HFF-Myc (cell line): ENCODE data around the gene WDR49.

Experiments used
- DNase-seq: peaks from one replicate; pipeline ENCODE4 v3.0.0-alpha.2; 2011; ENCODE audit warnings: low read depth; ENCODE audit errors: extremely low read depth
- H3K4me3 ChIP-seq: replicated peaks from 2 replicates; pipeline ENCODE4 v1.5.1; 2011; ENCODE audit warnings: low read depth, mild to moderate bottlenecking, control low read depth, low read length
- TF ChIP-seq, protein P1 (sequence below): IDR thresholded peaks from 2 replicates; pipeline ENCODE4 v1.5.1; 2012; ENCODE audit warnings: mild to moderate bottlenecking, low read depth, low read length, control low read depth; ENCODE audit errors: missing control alignments

WDR49 gene

DNA sequence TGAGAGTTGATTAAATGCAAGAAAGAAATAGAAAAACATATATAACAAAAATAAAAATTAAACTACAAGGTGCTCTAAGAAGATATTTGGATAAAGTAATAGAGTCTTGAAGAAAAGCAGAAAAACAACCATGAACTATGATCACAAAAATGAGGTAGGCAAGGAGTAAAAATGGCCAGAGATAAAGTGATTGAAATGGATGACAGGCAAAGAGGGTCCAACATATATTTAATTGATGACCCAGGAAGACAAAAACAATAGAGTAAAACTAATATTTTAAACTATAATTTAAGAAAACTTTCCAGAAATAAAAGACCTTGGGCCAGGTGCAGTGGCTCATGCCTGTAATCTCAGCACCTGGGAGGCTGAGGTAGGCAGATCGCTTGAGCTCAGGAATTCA is 22.1 kb upstream of the WDR49 start:
- no peak for DNase-seq
- H3K4me3 ChIP-seq: no peak overlapping the region
- TF ChIP-seq, protein P1, sequence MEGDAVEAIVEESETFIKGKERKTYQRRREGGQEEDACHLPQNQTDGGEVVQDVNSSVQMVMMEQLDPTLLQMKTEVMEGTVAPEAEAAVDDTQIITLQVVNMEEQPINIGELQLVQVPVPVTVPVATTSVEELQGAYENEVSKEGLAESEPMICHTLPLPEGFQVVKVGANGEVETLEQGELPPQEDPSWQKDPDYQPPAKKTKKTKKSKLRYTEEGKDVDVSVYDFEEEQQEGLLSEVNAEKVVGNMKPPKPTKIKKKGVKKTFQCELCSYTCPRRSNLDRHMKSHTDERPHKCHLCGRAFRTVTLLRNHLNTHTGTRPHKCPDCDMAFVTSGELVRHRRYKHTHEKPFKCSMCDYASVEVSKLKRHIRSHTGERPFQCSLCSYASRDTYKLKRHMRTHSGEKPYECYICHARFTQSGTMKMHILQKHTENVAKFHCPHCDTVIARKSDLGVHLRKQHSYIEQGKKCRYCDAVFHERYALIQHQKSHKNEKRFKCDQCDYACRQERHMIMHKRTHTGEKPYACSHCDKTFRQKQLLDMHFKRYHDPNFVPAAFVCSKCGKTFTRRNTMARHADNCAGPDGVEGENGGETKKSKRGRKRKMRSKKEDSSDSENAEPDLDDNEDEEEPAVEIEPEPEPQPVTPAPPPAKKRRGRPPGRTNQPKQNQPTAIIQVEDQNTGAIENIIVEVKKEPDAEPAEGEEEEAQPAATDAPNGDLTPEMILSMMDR: no peak

DNA sequence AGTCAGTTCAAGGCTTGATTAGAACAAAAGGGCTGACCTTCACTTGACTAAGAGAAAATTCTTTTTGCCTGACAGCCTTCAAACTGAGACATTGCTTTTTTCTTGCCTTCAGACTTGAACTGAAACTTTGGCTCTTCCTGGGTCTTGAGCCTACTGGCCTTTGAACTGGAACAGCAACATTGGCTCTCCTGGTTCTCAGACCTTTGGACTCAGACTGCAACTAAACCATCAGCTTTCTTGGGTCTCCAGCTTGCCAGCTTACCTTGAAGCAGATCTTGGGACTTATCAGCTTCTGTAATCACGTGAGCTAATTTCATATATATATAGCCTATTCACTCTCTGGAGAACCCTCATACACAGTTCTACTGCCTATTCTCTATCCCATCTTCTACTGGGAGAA is 19.5 kb upstream of the WDR49 start:
- H3K4me3 ChIP-seq: no peak overlapping the region
- TF ChIP-seq, protein P1: no peak
- DNase-seq: no peak

DNA sequence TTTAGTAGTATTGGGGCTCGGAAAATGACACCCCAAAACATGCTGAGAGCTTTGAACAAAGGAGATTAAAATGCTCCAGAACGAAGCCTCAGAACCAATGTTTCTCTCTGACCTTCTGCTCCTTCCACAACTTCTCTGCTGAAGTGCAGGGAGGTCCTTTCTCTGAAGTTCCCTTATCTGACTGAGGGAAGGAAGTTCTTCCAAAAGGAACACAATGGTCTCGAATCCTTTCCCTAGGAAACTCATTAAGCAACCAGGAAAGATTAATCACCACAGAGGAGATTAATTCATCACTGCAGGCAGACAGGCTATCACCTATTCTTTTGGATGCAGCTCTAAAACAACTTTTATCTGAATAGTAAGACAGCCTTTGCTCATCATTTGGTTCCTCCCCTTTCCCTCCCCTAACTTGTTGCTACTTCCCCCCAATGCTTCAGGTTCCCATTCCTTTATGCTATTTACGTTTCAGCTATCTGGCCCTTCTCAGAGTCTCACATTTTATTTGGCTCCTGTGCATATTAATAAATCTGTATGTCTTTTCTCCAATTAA is 18.2 kb upstream of the WDR49 start:
- no peak for DNase-seq
- no peak overlapping the region for H3K4me3 ChIP-seq

DNA sequence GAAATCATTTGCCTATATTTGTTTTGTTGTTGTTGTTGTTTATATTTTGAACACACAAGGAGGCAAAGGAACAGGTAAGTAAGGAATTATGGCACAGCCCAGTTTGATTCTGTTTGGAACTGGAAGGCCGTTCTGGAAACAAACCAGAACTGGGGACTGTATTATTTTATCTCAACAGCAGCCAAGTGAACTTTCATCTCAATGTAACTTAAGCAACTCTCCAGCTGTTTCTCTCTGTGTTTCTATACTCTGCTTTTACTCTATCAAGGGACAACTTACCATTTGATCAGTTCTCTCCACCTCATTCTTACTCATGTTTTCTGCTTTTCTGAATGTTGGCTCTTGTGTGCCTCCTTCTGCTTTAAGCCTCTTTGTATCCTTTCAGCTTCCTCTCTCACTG is 16.0 kb upstream of the WDR49 start:
- no peak overlapping the region for H3K4me3 ChIP-seq
- TF ChIP-seq, protein P1: no peak
- DNase-seq: no peak

More for the DNA sequence above, 18.2 kb upstream of the WDR49 start:
- TF ChIP-seq, protein P1: no peak

DNA sequence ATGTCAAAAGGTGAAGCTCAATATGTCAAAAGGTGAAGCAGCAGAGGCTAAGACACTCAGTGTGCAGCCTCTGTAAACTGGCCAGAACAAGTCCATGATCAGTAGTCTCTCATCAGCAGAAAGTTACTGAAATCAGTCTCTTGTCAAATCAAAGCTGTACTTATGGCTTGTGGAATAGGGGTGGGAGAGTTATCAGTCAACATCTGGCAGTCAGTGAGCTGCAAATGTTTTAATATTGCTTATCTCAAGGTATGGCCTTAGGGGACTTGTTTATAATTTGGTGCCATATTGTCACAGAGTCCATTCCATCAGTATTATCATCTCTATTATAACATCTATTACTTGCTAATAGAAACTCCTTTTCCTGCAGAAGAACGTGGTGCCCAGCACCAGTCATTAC is 14.9 kb upstream of the WDR49 start:
- no peak for DNase-seq

DNA sequence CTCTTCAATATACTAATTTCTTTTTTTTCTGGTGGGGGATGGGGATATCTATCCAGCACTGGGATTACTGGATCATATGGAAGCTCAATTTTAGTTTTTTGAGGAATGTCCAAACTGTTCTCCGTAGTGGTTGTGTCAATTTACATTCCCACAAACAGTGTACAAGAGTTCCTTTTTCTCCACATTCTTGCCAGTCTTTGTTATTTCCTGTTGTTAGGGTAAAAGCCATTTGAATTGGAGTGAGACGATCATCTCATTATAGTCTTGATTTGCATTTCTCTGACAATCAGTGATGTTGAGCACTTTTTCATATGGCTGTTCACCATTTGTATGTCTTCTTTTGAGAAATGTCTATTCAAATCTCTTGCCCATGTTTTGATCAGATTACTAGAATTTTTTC is 12.8 kb upstream of the WDR49 start:
- DNase-seq: no peak
- TF ChIP-seq, protein P1: no peak
- H3K4me3 ChIP-seq: no peak overlapping the region

More for the DNA sequence above, 14.9 kb upstream of the WDR49 start:
- no peak overlapping the region for H3K4me3 ChIP-seq
- TF ChIP-seq, protein P1: no peak

DNA sequence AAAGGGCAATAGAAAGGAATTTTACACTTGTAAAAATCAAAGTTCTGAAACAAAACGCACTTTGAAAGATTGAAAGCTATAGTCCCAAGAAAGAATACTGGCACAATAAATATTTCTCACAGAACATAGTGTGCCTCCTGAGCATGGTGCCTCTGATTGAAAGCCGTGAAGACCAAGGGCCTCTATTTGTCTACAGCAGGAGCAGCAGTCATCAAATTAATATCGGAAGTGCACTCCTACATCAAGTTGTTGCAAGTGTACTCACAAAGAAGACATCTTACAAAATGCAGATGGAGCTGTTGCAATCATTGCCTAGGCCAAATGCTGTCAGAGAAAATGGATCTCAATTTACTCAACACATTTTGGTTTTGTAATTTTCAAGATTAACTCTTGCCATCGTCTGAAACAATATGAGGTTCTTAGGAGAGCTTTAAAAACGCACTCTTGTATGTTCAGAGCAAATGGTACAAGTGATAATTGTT is 9.2 kb upstream of the WDR49 start:
- no peak for DNase-seq
- H3K4me3 ChIP-seq: no peak overlapping the region
- TF ChIP-seq, protein P1: no peak
